DLD1 (cell line): ENCODE results near the gene ZDHHC24.

Experiments used
- in situ Hi-C: cut with HindIII; loops from 2 replicates; pipeline ENCODE4 v1.10.0; 2017; ENCODE audit warnings: low sequenced_read_pairs

ZDHHC24 gene

GRCh38 chr11:66473608-66474515 is 72.0 kb downstream of the ZDHHC24 start:
- in situ Hi-C loops, result no loop called here

- in situ Hi-C loops, result no loop called here
These were observed 72.7 kb downstream of the ZDHHC24 start for GRCh38 chr11:66473167-66473566.

GRCh38 chr11:66472054-66472453 is 73.8 kb downstream of the ZDHHC24 start:
- in situ Hi-C loops, result no loop called here

GRCh38 chr11:66471142-66471541 is 74.7 kb downstream of the ZDHHC24 start:
- in situ Hi-C loops, result no loop called here
